CD8-positive, alpha-beta memory T cell (primary cell): ENCODE results near the gene TMEM63A. TPM values are rescaled to one million over a fixed set of nuclear protein-coding genes. Genes with fewer than 3 reads are reported as not detected.
"Not testable (repeated sequence)": the region's sequence is repeated elsewhere in the genome, so short reads cannot be mapped to it uniquely, and the experiment has no call there.

Experiments used
- CTCF ChIA-PET: fragments of 350-600 bp; sonication (Branson Sonifier 250); formaldehyde crosslinking; loops from one replicate; lab custom pipeline; 2021; ENCODE audit warnings: antibody characterized with exemption; lab: Charles Lee
- POLR2A ChIA-PET: fragments of 350-600 bp; sonication (Branson Sonifier 250); formaldehyde crosslinking; loops from one replicate; lab custom pipeline; 2021; ENCODE audit warnings: antibody characterized with exemption; lab: Charles Lee
- DNase-seq, 5 donors: peaks; one replicate each; pipeline versions ENCODE4 v3.0.0 to v3.0.0-alpha.2; 2020 to 2022; ENCODE audit warnings: mixed read lengths in 1 of 5
- H3K27ac ChIP-seq: one replicate; pipeline ENCODE4 v1.7.0; 2013; ENCODE audit warnings: low read depth, mild to moderate bottlenecking, low read length, moderate library complexity
- H3K27me3 ChIP-seq: 2 replicates; pipeline ENCODE4 v1.7.0; 2013; ENCODE audit warnings: low read length, mild to moderate bottlenecking; ENCODE audit not compliant: insufficient read depth, poor library complexity, severe bottlenecking
- H3K36me3 ChIP-seq: 2 replicates; pipeline ENCODE4 v1.7.0; 2013; ENCODE audit warnings: mild to moderate bottlenecking, low read length, moderate library complexity; ENCODE audit not compliant: insufficient read depth
- H3K4me1 ChIP-seq: 2 replicates; pipeline ENCODE4 v1.7.0; 2013; ENCODE audit warnings: mild to moderate bottlenecking, low read length, moderate library complexity; ENCODE audit not compliant: insufficient read depth
- H3K4me3 ChIP-seq: 2 replicates; pipeline ENCODE4 v1.7.0; 2013; ENCODE audit warnings: mild to moderate bottlenecking, low read length
- H3K9me3 ChIP-seq: 2 replicates; pipeline ENCODE4 v1.7.0; 2013; ENCODE audit warnings: mild to moderate bottlenecking, low read length
- H3K27ac Mint-ChIP-seq, 8 donors: one replicate each; pipeline ENCODE4 v1.8.0; 2020 to 2021; ENCODE audit warnings: mixed read lengths in 8 of 8, mild to moderate bottlenecking in 6 of 8, inconsistent platforms in 3 of 8, moderate library complexity in 3 of 8
- H3K27me3 Mint-ChIP-seq, 2 donors: one replicate each; pipeline ENCODE4 v1.8.0; 2020 to 2021; ENCODE audit warnings: mixed read lengths in 2 of 2, mild to moderate bottlenecking in 1 of 2, moderate library complexity in 1 of 2
- H3K36me3 Mint-ChIP-seq, 3 donors: one replicate each; pipeline ENCODE4 v1.8.0; 2020 to 2021; ENCODE audit warnings: mixed read lengths in 3 of 3, inconsistent platforms in 1 of 3, mild to moderate bottlenecking in 1 of 3
- H3K4me1 Mint-ChIP-seq, 3 donors: one replicate each; pipeline ENCODE4 v1.8.0; 2020 to 2021; ENCODE audit warnings: mixed read lengths in 3 of 3, inconsistent platforms in 1 of 3, mild to moderate bottlenecking in 1 of 3
- H3K4me3 Mint-ChIP-seq, 7 donors: one replicate each; pipeline ENCODE4 v1.8.0; 2020 to 2021; ENCODE audit warnings: mixed read lengths in 7 of 7, mild to moderate bottlenecking in 6 of 7, moderate library complexity in 4 of 7, inconsistent platforms in 2 of 7
- H3K9me3 Mint-ChIP-seq, 5 donors: one replicate each; pipeline ENCODE4 v1.8.0; 2020 to 2022; ENCODE audit warnings: mixed read lengths in 5 of 5, mild to moderate bottlenecking in 3 of 5, moderate library complexity in 2 of 5, inconsistent platforms in 1 of 5
- polyA plus RNA-seq: library from polyadenylated mRNA; unstranded; fragments of 300-500 nt; fragmentation: Illumina TruSeq; gene quantifications from one replicate; pipeline ENCODE4 v1.2.3, GENCODE V29; 2021
- total RNA-seq, 2 experiments: library from RNA; stranded (reverse); gene quantifications; one replicate each; pipeline ENCODE4 v1.2.3, GENCODE V29; 2021

The TMEM63A gene
- total and polyA plus RNA-seq, 3 experiments from 2014 or later = 50.6 to 55.5 (median 51.4) TPM

GRCh38 chr1:225888289-225888897 lies 6.2 kb upstream of the TMEM63A start:
- H3K4me3 ChIP-seq = no peak overlapping the region
- Mint-ChIP-seq H3K4me3 (peak overlapping the region in 1 of 7 donors; percentile 34), H3K9me3 (no peaks in the 10 kb centered on the region), H3K27me3 (peaks cover 0 to 1% of the 10 kb centered on the region in 2 donors), H3K27ac (no peak overlapping the region), H3K4me1 (peaks cover 7 to 20% (median 8%) of the 10 kb centered on the region in 3 donors), H3K36me3 (no peaks in the 10 kb centered on the region)
- H3K27me3 ChIP-seq = no peaks in the 10 kb centered on the region
- POLR2A ChIA-PET = interaction anchor here (0.8 kb wide), 1 partner anchor 10 kb away, joined by 3 read pairs; no protein-coding TSS in a partner anchor
- H3K36me3 ChIP-seq = no peaks in the 10 kb centered on the region
- no peak overlapping the region for H3K27ac ChIP-seq
- CTCF ChIA-PET = interaction anchor here (1.0 to 2.2 kb wide), 4 partner anchors 9 to 36 kb away, joined by 3 to 6 read pairs (median 3); no protein-coding TSS in a partner anchor
- H3K9me3 ChIP-seq = no peaks in the 10 kb centered on the region
- no peak for DNase-seq
- H3K4me1 ChIP-seq = peaks cover 6% of the 10 kb centered on the region

GRCh38 chr1:225887554-225888288 lies 5.5 kb upstream of the TMEM63A start:
- H3K4me3 ChIP-seq, POLR2A ChIA-PET, H3K27me3 ChIP-seq, H3K9me3 ChIP-seq, H3K27ac ChIP-seq, H3K36me3 ChIP-seq, H3K36me3 Mint-ChIP-seq, H3K27ac Mint-ChIP-seq, H3K27me3 Mint-ChIP-seq, H3K4me1 ChIP-seq, H3K9me3 Mint-ChIP-seq, DNase-seq: not testable (repeated sequence)
- CTCF ChIA-PET = interaction anchor here (1.2 kb wide), 1 partner anchor 35 kb away, joined by 3 read pairs; no protein-coding TSS in a partner anchor
- Mint-ChIP-seq H3K4me1 (peaks cover 11 to 24% (median 12%) of the 10 kb centered on the region in 3 donors), H3K4me3 (peak overlapping the region in 1 of 7 donors; percentile 34)

- no peaks in the 10 kb centered on the region for H3K9me3 ChIP-seq
- Mint-ChIP-seq H3K4me3 (peak overlapping the region in 1 of 7 donors; percentile 40), H3K27ac (peak overlapping the region in 1 of 8 donors; percentile 24), H3K9me3 (no peaks in the 10 kb centered on the region), H3K4me1 (peaks cover 11 to 24% (median 12%) of the 10 kb centered on the region in 3 donors), H3K27me3 (peaks cover 0 to 1% of the 10 kb centered on the region in 2 donors), H3K36me3 (peaks cover 0 to 7% (median 0%) of the 10 kb centered on the region in 3 donors)
- no peak overlapping the region for H3K4me3 ChIP-seq
- ChIA-PET POLR2A (no interaction called here), CTCF (no interaction called here)
- no peaks in the 10 kb centered on the region for H3K36me3 ChIP-seq
- H3K27me3 ChIP-seq = no peaks in the 10 kb centered on the region
- no peak for DNase-seq
- no peak overlapping the region for H3K27ac ChIP-seq
- H3K4me1 ChIP-seq = peaks cover 9% of the 10 kb centered on the region
These were observed 4.8 kb upstream of the TMEM63A start for GRCh38 chr1:225887030-225887314.

GRCh38 chr1:225886159-225887029 lies 4.2 kb upstream of the TMEM63A start:
- Histone ChIP-seq H3K27ac (no peak overlapping the region), H3K36me3 (no peaks in the 10 kb centered on the region), H3K27me3 (no peaks in the 10 kb centered on the region), H3K9me3 (no peaks in the 10 kb centered on the region), H3K4me1 (peaks cover 9% of the 10 kb centered on the region), H3K4me3 (no peak overlapping the region)
- no peaks in the 10 kb centered on the region for H3K9me3 Mint-ChIP-seq
- peaks cover 0 to 1% of the 10 kb centered on the region in 2 donors for H3K27me3 Mint-ChIP-seq
- CTCF ChIA-PET = interaction anchor here (2.5 kb wide), 1 partner anchor 10 kb away, joined by 9 read pairs; no protein-coding TSS in a partner anchor
- DNase-seq = no peak
- H3K4me3 Mint-ChIP-seq = peak overlapping the region in 1 of 7 donors; percentile 40
- peaks cover 9 to 24% (median 12%) of the 10 kb centered on the region in 3 donors for H3K4me1 Mint-ChIP-seq
- peak overlapping the region in 2 of 8 donors; percentile 24 to 47 for H3K27ac Mint-ChIP-seq
- peaks cover 0 to 9% (median 0%) of the 10 kb centered on the region in 3 donors for H3K36me3 Mint-ChIP-seq
- POLR2A ChIA-PET = no interaction called here

- DNase-seq = no peak
- Histone ChIP-seq H3K4me3 (no peak overlapping the region), H3K27ac (no peak overlapping the region), H3K4me1 (peaks cover 16% of the 10 kb centered on the region), H3K9me3 (no peaks in the 10 kb centered on the region), H3K27me3 (no peaks in the 10 kb centered on the region), H3K36me3 (no peaks in the 10 kb centered on the region)
- Mint-ChIP-seq H3K4me1 (peaks cover 17 to 31% (median 22%) of the 10 kb centered on the region in 3 donors), H3K4me3 (peak overlapping the region in 1 of 7 donors; percentile 68), H3K36me3 (peaks cover 0 to 18% (median 0%) of the 10 kb centered on the region in 3 donors), H3K9me3 (no peaks in the 10 kb centered on the region), H3K27ac (peak overlapping the region in 2 of 8 donors; percentile 9 to 64), H3K27me3 (peaks cover 0 to 1% of the 10 kb centered on the region in 2 donors)
- POLR2A ChIA-PET = no interaction called here
- CTCF ChIA-PET = interaction anchor here (0.7 to 2.5 kb wide), 3 partner anchors 12 to 49 kb away, joined by 3 to 9 read pairs (median 3); no protein-coding TSS in a partner anchor
These were observed 3.2 kb upstream of the TMEM63A start for GRCh38 chr1:225885336-225885735.

GRCh38 chr1:225883616-225884265 lies 1.6 kb upstream of the TMEM63A start:
- Mint-ChIP-seq H3K9me3 (no peaks in the 10 kb centered on the region), H3K4me3 (peak overlapping the region; percentile 62 to 99 (median 97)), H3K4me1 (peaks cover 33 to 41% (median 38%) of the 10 kb centered on the region in 3 donors), H3K36me3 (peaks cover 0 to 31% (median under 1%) of the 10 kb centered on the region in 3 donors), H3K27me3 (peaks cover 0 to 1% of the 10 kb centered on the region in 2 donors), H3K27ac (peak overlapping the region in 7 of 8 donors; percentile 34 to 97 (median 90))
- no peak for DNase-seq
- no peak overlapping the region for H3K27ac ChIP-seq
- no peaks in the 10 kb centered on the region for H3K9me3 ChIP-seq
- ChIA-PET CTCF (interaction anchor here (1.1 to 7.9 kb wide), 6 partner anchors 13 to 105 kb away, joined by 3 to 117 read pairs (median 16); partner anchors contain the start of gene SRP9), POLR2A (interaction anchor here (0.5 to 4.8 kb wide), 10 partner anchors 9 to 416 kb away, joined by 3 to 95 read pairs (median 6); partner anchors contain the start of genes PYCR2 and SRP9)
- peaks cover 32% of the 10 kb centered on the region for H3K4me1 ChIP-seq
- H3K27me3 ChIP-seq = no peaks in the 10 kb centered on the region
- H3K36me3 ChIP-seq = peaks cover 2% of the 10 kb centered on the region
- no peak overlapping the region for H3K4me3 ChIP-seq
